ENCODE measurements around the gene SCMH1. TPM values are rescaled to one million over a fixed set of nuclear protein-coding genes. Genes with fewer than 3 reads are reported as not detected.

The SCMH1 gene
- total RNA-seq, 1 experiment from 2014 or later: 16.5 TPM

DNA sequence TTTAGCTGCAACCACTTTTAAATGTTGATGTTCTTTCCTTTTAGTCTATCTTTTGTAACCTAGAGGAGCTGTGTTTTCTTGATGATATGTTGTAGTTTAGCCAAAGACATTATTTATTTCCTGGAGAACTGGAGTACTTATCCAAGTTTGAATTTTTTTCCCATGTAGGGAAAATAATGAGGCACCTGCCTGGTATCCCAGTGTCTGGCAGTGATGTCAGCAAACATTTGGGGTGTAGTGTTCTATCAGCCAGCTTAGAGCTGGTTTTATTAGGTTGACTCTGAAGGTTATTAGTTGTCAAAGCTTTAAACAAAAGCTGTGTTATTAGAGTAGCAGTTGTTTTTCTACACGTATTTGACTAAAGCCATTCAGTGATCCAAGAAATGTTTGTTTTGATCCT, 259.4 kb downstream of the SCMH1 start:
- no peak overlapping the region for H3T11ph ChIP-seq (ENCODE audit: low read length)
- no peak overlapping the region for H2BK120ac ChIP-seq (ENCODE audit: low read depth, low read length, poor library complexity, severe bottlenecking)
- no peak overlapping the region for H2BK20ac ChIP-seq (ENCODE audit: low read depth, low read length, poor library complexity, severe bottlenecking)
- H4K20me1 ChIP-seq (ENCODE audit: control insufficient read depth, insufficient read depth, insufficient read length): no peaks in the 10 kb centered on the region
- H3K27ac ChIP-seq (ENCODE audit: insufficient read length, low read depth, low read length): no peak overlapping the region
- no peak overlapping the region for H4K5ac ChIP-seq (ENCODE audit: insufficient read length, low read depth, low read length)
- H3K27ac Mint-ChIP-seq: no peak overlapping the region; a peak in 1 of 7 replicates
- no peak overlapping the region for H3K4me3 Mint-ChIP-seq
- peaks cover 6% of the 10 kb centered on the region for H3K4me1 ChIP-seq (ENCODE audit: insufficient read depth, low read length)
- H3K79me2 ChIP-seq (ENCODE audit: insufficient read depth, low read length): peaks cover 20% of the 10 kb centered on the region; the same call in 1 of the 2 replicates
- no peak overlapping the region for H3K14ac ChIP-seq (ENCODE audit: insufficient read depth, low read length)
- no peak overlapping the region for H2BK15ac ChIP-seq (ENCODE audit: low read depth, low read length)
- no peaks in the 10 kb centered on the region for H3K27me3 ChIP-seq (ENCODE audit: insufficient read depth, low read length)
- WGBS (ENCODE audit: extremely low coverage, insufficient read length, low lambda C conversion rate): no CpG with 5 or more reads among the region's 1 CpG
- no peak overlapping the region for H2AK5ac ChIP-seq (ENCODE audit: insufficient read length, low read length)
- no peak overlapping the region for H2BK12ac ChIP-seq (ENCODE audit: insufficient read length, low read depth, low read length)
- no peak for DNase-seq
- H2BK5ac ChIP-seq (ENCODE audit: insufficient read length, low read length): no peak overlapping the region
- H3K56ac ChIP-seq (ENCODE audit: insufficient read length, low read depth, low read length): no peak overlapping the region
- no peak overlapping the region for H3K9ac ChIP-seq (ENCODE audit: extremely low read depth, insufficient read length, low read length)
- H4K8ac ChIP-seq (replicated peaks; ENCODE audit: insufficient read length, low read depth, low read length): no peak overlapping the region
- H3K79me1 ChIP-seq (ENCODE audit: insufficient read depth, low read depth, low read length, poor library complexity, severe bottlenecking): no peaks in the 10 kb centered on the region
- H4K91ac ChIP-seq (ENCODE audit: insufficient read length, low read depth, low read length): no peak overlapping the region
- peaks cover 18 to 24% of the 10 kb centered on the region in 2 experiments for H3K4me1 Mint-ChIP-seq
- H3K27me3 Mint-ChIP-seq (ENCODE audit: low read depth): no peaks in the 10 kb centered on the region
- no peak overlapping the region for H2AFZ ChIP-seq (ENCODE audit: low read length)
- H3K36me3 Mint-ChIP-seq (ENCODE audit: insufficient read depth in 1 of 3, low read depth in 3 of 3): peaks cover 33 to 52% (median 47%) of the 10 kb centered on the region in 3 experiments; a peak in 6 of 7 replicates
- no peak overlapping the region for H3K18ac ChIP-seq (ENCODE audit: insufficient read length, low read depth, low read length)
- no peak overlapping the region for H3K4me2 ChIP-seq (ENCODE audit: insufficient read depth, insufficient read length, low read length)
- H3K9me3 ChIP-seq (ENCODE audit: control insufficient read depth, low read depth, low read length): no peaks in the 10 kb centered on the region
- peaks cover 7% of the 10 kb centered on the region for H3K23me2 ChIP-seq (ENCODE audit: insufficient read length, low read depth, low read length, poor library complexity, severe bottlenecking)
- H3K23ac ChIP-seq (ENCODE audit: insufficient read length, low read depth, low read length): no peak overlapping the region
- H3K9me3 Mint-ChIP-seq: no peaks in the 10 kb centered on the region
- TF ChIP-seq, protein P1, sequence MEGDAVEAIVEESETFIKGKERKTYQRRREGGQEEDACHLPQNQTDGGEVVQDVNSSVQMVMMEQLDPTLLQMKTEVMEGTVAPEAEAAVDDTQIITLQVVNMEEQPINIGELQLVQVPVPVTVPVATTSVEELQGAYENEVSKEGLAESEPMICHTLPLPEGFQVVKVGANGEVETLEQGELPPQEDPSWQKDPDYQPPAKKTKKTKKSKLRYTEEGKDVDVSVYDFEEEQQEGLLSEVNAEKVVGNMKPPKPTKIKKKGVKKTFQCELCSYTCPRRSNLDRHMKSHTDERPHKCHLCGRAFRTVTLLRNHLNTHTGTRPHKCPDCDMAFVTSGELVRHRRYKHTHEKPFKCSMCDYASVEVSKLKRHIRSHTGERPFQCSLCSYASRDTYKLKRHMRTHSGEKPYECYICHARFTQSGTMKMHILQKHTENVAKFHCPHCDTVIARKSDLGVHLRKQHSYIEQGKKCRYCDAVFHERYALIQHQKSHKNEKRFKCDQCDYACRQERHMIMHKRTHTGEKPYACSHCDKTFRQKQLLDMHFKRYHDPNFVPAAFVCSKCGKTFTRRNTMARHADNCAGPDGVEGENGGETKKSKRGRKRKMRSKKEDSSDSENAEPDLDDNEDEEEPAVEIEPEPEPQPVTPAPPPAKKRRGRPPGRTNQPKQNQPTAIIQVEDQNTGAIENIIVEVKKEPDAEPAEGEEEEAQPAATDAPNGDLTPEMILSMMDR (conservative IDR thresholded peaks at IDR 0.05): no peak
- no peak overlapping the region for H3K4ac ChIP-seq (ENCODE audit: low read depth, low read length)

All from H9 (cell line).